GM19193 (cell line): ENCODE results near the gene CMTM3.

Experiments used
- POLR2A ChIP-seq: IDR thresholded peaks from 4 replicates; pipeline ENCODE4 v1.6.1; 2011; ENCODE audit not compliant: insufficient read depth, insufficient read length; ENCODE audit errors: extremely low read depth

The CMTM3 gene

DNA sequence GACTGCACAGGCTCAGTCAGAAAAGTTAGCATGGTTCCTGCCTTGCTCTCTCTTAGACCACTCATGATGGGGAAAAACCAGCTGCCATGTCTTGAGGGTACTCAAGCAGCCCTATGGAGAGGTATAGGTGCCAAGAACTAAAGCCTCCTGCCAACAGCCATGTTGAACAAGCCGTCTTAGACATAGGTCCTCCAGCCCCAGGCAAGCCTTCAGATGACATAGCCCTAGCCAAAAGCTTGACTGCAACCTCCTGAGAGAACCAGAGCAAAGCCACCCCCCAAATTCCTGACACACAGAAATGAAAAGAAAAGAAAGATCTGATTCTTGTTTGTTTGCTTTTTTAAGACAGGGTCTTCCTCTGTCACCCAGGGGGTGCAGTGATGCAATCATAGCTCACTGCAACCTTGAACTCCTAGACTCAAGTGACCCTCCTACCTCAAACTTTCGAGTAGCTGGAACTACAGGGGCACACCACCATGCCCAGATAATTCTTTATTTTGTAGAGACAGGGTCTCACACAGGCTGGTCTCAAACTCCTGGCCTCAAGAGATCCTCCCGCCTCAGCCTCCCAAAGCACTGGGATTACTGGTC, 36.3 kb downstream of the CMTM3 start:
- TF ChIP-seq POLR2A: no peak

GRCh38 chr16:66641387-66641786, 36.9 kb downstream of the CMTM3 start:
- no peak for TF ChIP-seq POLR2A

DNA sequence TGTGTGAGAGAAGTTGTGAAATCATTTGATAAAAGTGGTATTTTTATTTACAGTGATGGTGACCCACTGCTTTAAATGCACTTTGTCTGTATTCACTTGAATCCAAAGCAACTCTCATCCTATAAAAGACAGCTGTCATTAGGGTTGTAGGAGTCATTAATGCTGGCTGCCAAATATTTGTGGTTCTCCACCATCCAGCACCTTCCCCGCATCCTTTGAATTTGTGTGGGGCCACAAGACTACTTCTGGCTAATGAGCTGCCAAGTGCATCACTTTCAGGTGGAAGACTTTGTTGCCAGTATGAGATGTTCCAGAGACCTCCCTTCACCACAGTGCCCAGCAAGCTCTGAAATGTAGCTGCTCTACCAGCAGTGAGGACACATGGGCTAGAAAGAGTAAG, 43.4 kb downstream of the CMTM3 start:
- no peak for TF ChIP-seq POLR2A

DNA sequence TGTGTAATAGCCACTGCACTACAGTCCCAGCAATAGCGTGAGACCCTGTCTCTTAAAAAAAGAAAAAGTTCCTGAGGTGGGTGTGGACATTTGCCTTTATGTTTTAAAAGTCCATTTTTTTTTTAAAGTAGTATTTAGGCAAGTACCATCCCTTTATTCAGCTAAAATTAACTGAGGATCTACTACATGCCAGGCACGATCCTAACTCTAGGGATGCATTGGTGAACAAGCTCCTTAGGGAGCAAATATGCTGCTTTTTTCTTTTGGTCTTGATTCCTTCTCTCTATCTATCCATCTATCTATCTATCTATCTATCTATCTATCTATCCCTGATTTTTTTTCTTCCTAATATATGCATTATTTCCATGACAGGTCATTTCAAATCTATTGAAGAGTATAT, 44.7 kb downstream of the CMTM3 start:
- TF ChIP-seq POLR2A: no peak

- TF ChIP-seq POLR2A: no peak
These were observed 45.2 kb downstream of the CMTM3 start for GRCh38 chr16:66649636-66650205.

- no peak for TF ChIP-seq POLR2A
These were observed 46.4 kb downstream of the CMTM3 start for GRCh38 chr16:66650707-66651473.

GRCh38 chr16:66651474-66651765, 46.9 kb downstream of the CMTM3 start:
- TF ChIP-seq POLR2A: no peak

DNA sequence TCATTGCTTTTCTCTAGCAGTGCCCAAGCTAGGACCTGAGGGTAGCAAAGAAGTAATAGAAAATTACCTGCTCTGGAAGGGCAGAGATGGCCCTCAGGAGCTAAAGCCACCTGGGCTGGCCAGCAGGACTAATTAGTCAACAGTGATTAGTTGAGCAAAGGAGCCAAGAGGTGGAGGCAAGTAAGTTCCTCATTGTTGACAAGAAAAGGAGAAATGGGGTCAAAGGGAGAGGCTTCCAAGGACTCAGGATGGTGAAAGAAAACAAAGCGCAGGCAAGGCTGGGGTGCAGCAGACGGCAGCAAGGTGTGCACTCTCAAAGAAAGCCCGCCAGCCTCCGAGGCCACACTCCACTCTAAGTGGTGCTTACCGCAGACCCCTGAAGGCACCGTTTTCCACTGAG, 47.5 kb downstream of the CMTM3 start:
- TF ChIP-seq POLR2A: no peak

- TF ChIP-seq POLR2A: no peak
These were observed 48.3 kb downstream of the CMTM3 start for GRCh38 chr16:66652661-66653360.

DNA sequence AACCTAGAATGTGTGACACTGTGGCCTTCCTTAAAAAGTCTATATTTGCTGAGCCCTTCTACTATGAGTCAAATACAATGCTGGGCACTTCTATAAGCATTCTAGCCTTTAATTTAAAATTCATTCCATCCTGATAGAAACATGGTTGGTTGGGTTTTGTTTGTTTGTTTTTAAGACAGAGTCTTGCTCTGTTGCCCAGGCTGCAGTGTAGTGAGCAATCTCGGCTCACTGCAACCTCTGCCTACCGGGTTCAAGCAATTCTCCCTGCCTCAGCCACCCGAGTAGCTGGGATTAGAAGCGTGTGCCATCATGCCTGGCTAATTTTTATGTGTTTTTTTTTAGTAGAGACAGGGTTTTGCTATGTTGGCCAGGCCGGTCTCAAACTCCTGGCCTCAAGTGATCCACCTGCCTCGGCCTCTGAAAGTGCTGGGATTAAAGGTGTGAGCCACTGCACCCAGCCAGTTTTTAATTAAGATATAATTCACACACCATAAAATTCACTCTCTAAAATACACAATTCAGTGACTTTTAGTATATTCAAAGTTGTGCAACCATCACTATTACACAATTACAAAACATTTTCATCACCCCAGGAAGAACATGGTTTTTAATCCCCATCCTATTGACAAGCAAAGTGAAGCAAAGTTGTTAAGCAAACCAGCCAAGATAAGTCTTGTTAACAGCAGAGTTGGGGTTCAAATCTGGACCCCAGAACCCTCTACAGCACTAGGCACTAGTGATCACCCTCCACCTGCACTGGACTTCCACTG, 49.3 kb downstream of the CMTM3 start:
- no peak for TF ChIP-seq POLR2A

DNA sequence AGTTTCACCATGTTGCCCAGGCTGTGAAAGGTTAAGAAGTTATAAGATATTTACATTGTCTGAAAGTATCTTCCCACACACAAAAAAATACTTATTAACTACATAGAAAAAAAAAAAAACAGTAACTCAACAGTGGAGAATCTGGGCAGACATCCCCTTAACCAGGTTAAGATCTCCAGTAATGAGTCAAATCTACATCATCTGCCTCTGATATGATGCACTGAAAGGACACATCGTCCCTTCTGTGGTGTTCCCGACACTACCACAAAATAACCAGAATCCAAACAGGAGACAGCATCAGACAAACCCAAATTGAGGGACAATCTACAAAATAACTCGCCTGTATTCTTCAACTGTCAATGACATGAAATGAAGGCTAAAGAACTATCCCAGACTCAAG, 52.0 kb downstream of the CMTM3 start:
- no peak for TF ChIP-seq POLR2A

- no peak for TF ChIP-seq POLR2A
These were observed 53.8 kb downstream of the CMTM3 start for GRCh38 chr16:66658143-66658859.

DNA sequence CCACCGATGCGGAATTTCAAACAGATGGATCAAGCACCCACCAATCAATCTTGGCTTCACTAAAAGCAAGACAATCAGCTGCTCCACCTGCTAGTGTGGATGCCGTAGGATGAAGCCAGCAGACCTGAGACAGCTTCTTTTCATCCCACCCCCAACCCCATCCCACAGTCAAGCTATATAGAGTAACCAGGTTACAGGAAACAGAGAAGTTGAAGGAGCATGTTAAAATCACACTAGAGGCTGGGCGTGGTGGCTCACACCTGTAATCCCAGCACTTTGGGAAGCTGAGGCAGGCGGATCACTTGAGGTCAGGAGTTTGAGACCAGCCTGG, 54.3 kb downstream of the CMTM3 start:
- no peak for TF ChIP-seq POLR2A

GRCh38 chr16:66660422-66661209, 56.1 kb downstream of the CMTM3 start:
- TF ChIP-seq POLR2A: no peak

GRCh38 chr16:66661210-66661560, 56.7 kb downstream of the CMTM3 start:
- TF ChIP-seq POLR2A: no peak
